ENCODE measurements around the gene SMPD3. TPM values are rescaled to one million over a fixed set of nuclear protein-coding genes. Genes with fewer than 3 reads are reported as not detected.

Gene SMPD3
- total RNA-seq, 4 donors from 2014 or later, result 51.1 to 168 (median 68.9) TPM

- TF ChIP-seq EP300 (IDR thresholded peaks at IDR 0.05; ENCODE audit: low read depth) (no peak), POLR2A (IDR thresholded peaks at IDR 0.05) (no peak), CTCF (IDR thresholded peaks at IDR 0.05) (no peak), POLR2AphosphoS5 (IDR thresholded peaks at IDR 0.05) (no peak)
- in situ Hi-C loops (cut with MboI; ENCODE audit: low pct_ligation_motif_present in 1 of 4, low pct_unique_long_range_greater_than_20kb in 1 of 4, low sequenced_read_pairs in 3 of 4), result no loop called here
- H3K4me1 ChIP-seq, result no peaks in the 10 kb centered on the region
- DNase-seq, result no peak
- no peaks in the 10 kb centered on the region for H3K9me3 ChIP-seq
- 83% methylated on average over 18 of the region's 18 CpGs; no CpG with 5 or more reads in 1 of the 2 donors for WGBS, 2 donors (ENCODE audit: low coverage in 1 of 2)
- intact Hi-C loops (cut with DNase I; ENCODE audit: low total_unique reads), result loop anchor here (5.0 kb wide), 1 partner anchor 504 kb away; no protein-coding TSS in a partner anchor
- H3K36me3 ChIP-seq, result no peaks in the 10 kb centered on the region
- H3K4me3 ChIP-seq, result no peak overlapping the region
- no peaks in the 10 kb centered on the region for H3K27me3 ChIP-seq
- H3K27ac ChIP-seq, result no peak overlapping the region
Measured at GRCh38 chr16:68373528-68374245, 74.6 kb downstream of the SMPD3 start.

- intact Hi-C loops (cut with DNase I; ENCODE audit: low total_unique reads) (loop anchor here (5.0 kb wide), 1 partner anchor 504 kb away; no protein-coding TSS in a partner anchor), in situ Hi-C loops (cut with MboI; ENCODE audit: low pct_ligation_motif_present in 1 of 4, low pct_unique_long_range_greater_than_20kb in 1 of 4, low sequenced_read_pairs in 3 of 4) (no loop called here)
- no peaks in the 10 kb centered on the region for H3K36me3 ChIP-seq
- TF ChIP-seq POLR2AphosphoS5 (IDR thresholded peaks at IDR 0.05), result no peak
- no peak for TF ChIP-seq POLR2A (IDR thresholded peaks at IDR 0.05)
- TF ChIP-seq EP300 (IDR thresholded peaks at IDR 0.05; ENCODE audit: low read depth), result no peak
- TF ChIP-seq CTCF (IDR thresholded peaks at IDR 0.05), result no peak
- no peaks in the 10 kb centered on the region for H3K4me1 ChIP-seq
- no peaks in the 10 kb centered on the region for H3K27me3 ChIP-seq
- WGBS, 2 donors (ENCODE audit: low coverage in 1 of 2), result 88% methylated on average over 8 of the region's 8 CpGs; no CpG with 5 or more reads in 1 of the 2 donors
- no peak overlapping the region for H3K4me3 ChIP-seq
- no peak overlapping the region for H3K27ac ChIP-seq
- DNase-seq, result no peak
- no peaks in the 10 kb centered on the region for H3K9me3 ChIP-seq
Measured at GRCh38 chr16:68372806-68373205, 75.5 kb downstream of the SMPD3 start.

- Histone ChIP-seq H3K9me3 (no peaks in the 10 kb centered on the region), H3K4me1 (no peaks in the 10 kb centered on the region), H3K27me3 (no peaks in the 10 kb centered on the region), H3K27ac (no peak overlapping the region), H3K36me3 (no peaks in the 10 kb centered on the region), H3K4me3 (no peak overlapping the region)
- in situ Hi-C loops (cut with MboI; ENCODE audit: low pct_ligation_motif_present in 1 of 4, low pct_unique_long_range_greater_than_20kb in 1 of 4, low sequenced_read_pairs in 3 of 4) (no loop called here), intact Hi-C loops (cut with DNase I; ENCODE audit: low total_unique reads) (loop anchor here (5.0 kb wide), 1 partner anchor 505 kb away; no protein-coding TSS in a partner anchor)
- no peak for TF ChIP-seq CTCF (IDR thresholded peaks at IDR 0.05)
- no peak for TF ChIP-seq POLR2A (IDR thresholded peaks at IDR 0.05)
- TF ChIP-seq POLR2AphosphoS5 (IDR thresholded peaks at IDR 0.05), result no peak
- TF ChIP-seq EP300 (IDR thresholded peaks at IDR 0.05; ENCODE audit: low read depth), result no peak
- DNase-seq, result no peak
- WGBS, 2 donors (ENCODE audit: low coverage in 1 of 2), result 97% methylated on average over 3 of the region's 3 CpGs; no CpG with 5 or more reads in 1 of the 2 donors
Measured at GRCh38 chr16:68372381-68372720, 76.0 kb downstream of the SMPD3 start.

GRCh38 chr16:68371706-68372380 is 76.5 kb downstream of the SMPD3 start:
- no peak overlapping the region for H3K4me3 ChIP-seq
- intact Hi-C loops (cut with DNase I; ENCODE audit: low total_unique reads), result loop anchor here (5.0 kb wide), 1 partner anchor 505 kb away; no protein-coding TSS in a partner anchor
- no peak overlapping the region for H3K27ac ChIP-seq
- WGBS, 2 donors (ENCODE audit: low coverage in 1 of 2), result 95 to 98% methylated on average over 8 to 40 of the region's 40 CpGs
- H3K36me3 ChIP-seq, result no peaks in the 10 kb centered on the region
- DNase-seq, result no peak
- H3K9me3 ChIP-seq, result no peaks in the 10 kb centered on the region
- TF ChIP-seq POLR2A (IDR thresholded peaks at IDR 0.05), result no peak
- TF ChIP-seq EP300 (IDR thresholded peaks at IDR 0.05; ENCODE audit: low read depth), result no peak
- no peak for TF ChIP-seq POLR2AphosphoS5 (IDR thresholded peaks at IDR 0.05)
- no peak for TF ChIP-seq CTCF (IDR thresholded peaks at IDR 0.05)
- H3K4me1 ChIP-seq, result no peaks in the 10 kb centered on the region
- no peaks in the 10 kb centered on the region for H3K27me3 ChIP-seq
- in situ Hi-C loops (cut with MboI; ENCODE audit: low pct_ligation_motif_present in 1 of 4, low pct_unique_long_range_greater_than_20kb in 1 of 4, low sequenced_read_pairs in 3 of 4), result no loop called here
